Parathyroid adenoma (tissue), 2 donors: ENCODE data around the gene TGFBR2.
"Not testable (repeated sequence)": the region's sequence is repeated elsewhere in the genome, so short reads cannot be mapped to it uniquely, and the experiment has no call there.

Experiments used
- H2AFZ ChIP-seq: fragments of 300-600 bp; sonication (generic); one replicate; pipeline ENCODE4 v1.7.0; 2017; ENCODE audit warnings: antibody characterized with exemption, mild to moderate bottlenecking
- H3K27ac ChIP-seq: fragments of 300-600 bp; sonication (generic); one replicate; pipeline ENCODE4 v1.7.0; 2017
- H3K27me3 ChIP-seq: fragments of 300-600 bp; sonication (generic); one replicate; pipeline ENCODE4 v1.7.0; 2017; ENCODE audit warnings: low read length; ENCODE audit not compliant: control insufficient read depth, insufficient read depth
- H3K36me3 ChIP-seq: fragments of 300-600 bp; sonication (generic); one replicate; pipeline ENCODE4 v1.7.0; 2017; ENCODE audit warnings: low read length; ENCODE audit not compliant: control insufficient read depth, insufficient read depth
- H3K4me1 ChIP-seq: fragments of 300-600 bp; sonication (generic); one replicate; pipeline ENCODE4 v1.7.0; 2017; ENCODE audit warnings: control low read depth
- H3K4me2 ChIP-seq: fragments of 300-600 bp; sonication (generic); one replicate; pipeline ENCODE4 v1.7.0; 2017; ENCODE audit warnings: low read length
- H3K4me3 ChIP-seq: fragments of 300-600 bp; sonication (generic); one replicate; pipeline ENCODE4 v1.7.0; 2017; ENCODE audit warnings: low read depth, low read length
- H3K79me2 ChIP-seq: fragments of 300-600 bp; sonication (generic); one replicate; pipeline ENCODE4 v1.7.0; 2017; ENCODE audit warnings: control low read depth
- H3K9ac ChIP-seq: fragments of 300-600 bp; sonication (generic); one replicate; pipeline ENCODE4 v1.7.0; 2017; ENCODE audit warnings: mild to moderate bottlenecking
- H3K9me3 ChIP-seq: fragments of 300-600 bp; sonication (generic); one replicate; pipeline ENCODE4 v1.7.0; 2017; ENCODE audit warnings: low read length; ENCODE audit not compliant: control insufficient read depth
- CTCF ChIP-seq: fragments of 300-600 bp; sonication (generic); IDR thresholded peaks from one replicate; pipeline ENCODE4 v1.7.0; 2017; ENCODE audit warnings: antibody characterized with exemption, mild to moderate bottlenecking
- donor health status: primary hyperparathyroidism.

The TGFBR2 gene

GRCh38 chr3:30666572-30667279 lies 60.3 kb downstream of the TGFBR2 start:
- no peaks in the 10 kb centered on the region for H3K36me3 ChIP-seq
- no peak for TF ChIP-seq CTCF
- no peak overlapping the region for H3K27ac ChIP-seq
- no peaks in the 10 kb centered on the region for H3K9me3 ChIP-seq
- no peak overlapping the region for H3K4me2 ChIP-seq
- H3K4me3 ChIP-seq, result no peak overlapping the region
- H3K79me2 ChIP-seq, result no peaks in the 10 kb centered on the region
- no peaks in the 10 kb centered on the region for H3K27me3 ChIP-seq
- no peak overlapping the region for H3K9ac ChIP-seq
- H2AFZ ChIP-seq, result no peak overlapping the region
- no peaks in the 10 kb centered on the region for H3K4me1 ChIP-seq

- Histone ChIP-seq H3K4me3 (no peak overlapping the region), H3K79me2 (no peaks in the 10 kb centered on the region), H3K36me3 (no peaks in the 10 kb centered on the region), H3K9me3 (no peaks in the 10 kb centered on the region), H3K4me1 (no peaks in the 10 kb centered on the region), H3K27ac (no peak overlapping the region), H3K27me3 (no peaks in the 10 kb centered on the region), H2AFZ (no peak overlapping the region), H3K9ac (no peak overlapping the region), H3K4me2 (no peak overlapping the region)
- TF ChIP-seq CTCF, result no peak
Measured at GRCh38 chr3:30667280-30667651, 60.9 kb downstream of the TGFBR2 start.

- H3K9me3 ChIP-seq, result no peaks in the 10 kb centered on the region
- H3K79me2 ChIP-seq, result no peaks in the 10 kb centered on the region
- H3K9ac ChIP-seq, result no peak overlapping the region
- no peaks in the 10 kb centered on the region for H3K4me1 ChIP-seq
- H3K36me3 ChIP-seq, result no peaks in the 10 kb centered on the region
- H2AFZ ChIP-seq, result no peak overlapping the region
- H3K4me3 ChIP-seq, result no peak overlapping the region
- H3K27ac ChIP-seq, result no peak overlapping the region
- H3K27me3 ChIP-seq, result no peaks in the 10 kb centered on the region
- no peak overlapping the region for H3K4me2 ChIP-seq
- TF ChIP-seq CTCF, result no peak
Measured at GRCh38 chr3:30668051-30668609, 61.7 kb downstream of the TGFBR2 start.

- not testable (repeated sequence) for H3K9me3 ChIP-seq, H3K27me3 ChIP-seq, H3K36me3 ChIP-seq, H3K79me2 ChIP-seq, H3K4me2 ChIP-seq, H3K4me3 ChIP-seq, H3K9ac ChIP-seq, H3K27ac ChIP-seq, H2AFZ ChIP-seq, H3K4me1 ChIP-seq
Measured at GRCh38 chr3:30669360-30669934, 63.0 kb downstream of the TGFBR2 start.

GRCh38 chr3:30670292-30670691 lies 63.9 kb downstream of the TGFBR2 start:
- Histone ChIP-seq H3K4me2 (no peak overlapping the region), H3K4me3 (no peak overlapping the region), H3K4me1 (no peaks in the 10 kb centered on the region), H3K27me3 (no peaks in the 10 kb centered on the region), H3K9ac (no peak overlapping the region), H2AFZ (no peak overlapping the region), H3K27ac (no peak overlapping the region), H3K36me3 (no peaks in the 10 kb centered on the region), H3K9me3 (no peaks in the 10 kb centered on the region), H3K79me2 (no peaks in the 10 kb centered on the region)
- TF ChIP-seq CTCF, result no peak
